HG03175 (cell line): ENCODE measurements around the gene ECHS1.

Experiments used
- ATAC-seq: cut with Tn5 transposase; IDR thresholded peaks from one replicate; pipeline ENCODE4 v1.9.1; 2021; ENCODE audit warnings: mild to moderate bottlenecking, moderate library complexity; ENCODE audit not compliant: unreplicated experiment

ECHS1 gene

GRCh38 chr10:133361227-133361626 is 11.9 kb downstream of the ECHS1 start:
- ATAC-seq = no peak

- ATAC-seq = no peak
Observed at GRCh38 chr10:133359972-133360610, 13.1 kb downstream of the ECHS1 start.

- ATAC-seq = no peak
Observed at GRCh38 chr10:133359554-133359971, 13.6 kb downstream of the ECHS1 start.

GRCh38 chr10:133358925-133359310 is 14.2 kb downstream of the ECHS1 start:
- ATAC-seq = no peak

GRCh38 chr10:133358162-133358924 is 14.8 kb downstream of the ECHS1 start:
- no peak for ATAC-seq

- ATAC-seq = peak; percentile 64
Observed at GRCh38 chr10:133357285-133358161, 15.6 kb downstream of the ECHS1 start, which contains the start of gene FUOM. Gene FUOM (minus strand): TSS chr10:133358019. CDS start chr10:133358007, 12 bp downstream.

GRCh38 chr10:133356549-133357284 is 16.4 kb downstream of the ECHS1 start:
- ATAC-seq = no peak

GRCh38 chr10:133355991-133356390 is 17.2 kb downstream of the ECHS1 start:
- no peak for ATAC-seq

GRCh38 chr10:133355266-133355665 is 17.9 kb downstream of the ECHS1 start:
- no peak for ATAC-seq

- ATAC-seq = no peak
Observed at GRCh38 chr10:133354672-133355240, 18.4 kb downstream of the ECHS1 start.

- ATAC-seq = no peak
Observed at GRCh38 chr10:133353988-133354605, 19.1 kb downstream of the ECHS1 start.

GRCh38 chr10:133353202-133353959 is 19.8 kb downstream of the ECHS1 start:
- ATAC-seq = no peak

- no peak for ATAC-seq
Observed at GRCh38 chr10:133351408-133352318, 21.5 kb downstream of the ECHS1 start.

- no peak for ATAC-seq
Observed at GRCh38 chr10:133350950-133351329, 22.2 kb downstream of the ECHS1 start.

- ATAC-seq = no peak
Observed at GRCh38 chr10:133350283-133350949, 22.7 kb downstream of the ECHS1 start.

- ATAC-seq = no peak
Observed at GRCh38 chr10:133349577-133350011, 23.6 kb downstream of the ECHS1 start.

GRCh38 chr10:133349160-133349568 is 24.0 kb downstream of the ECHS1 start:
- ATAC-seq = no peak
